Measurements from ENCODE around the gene CDX1.

The CDX1 gene

DNA sequence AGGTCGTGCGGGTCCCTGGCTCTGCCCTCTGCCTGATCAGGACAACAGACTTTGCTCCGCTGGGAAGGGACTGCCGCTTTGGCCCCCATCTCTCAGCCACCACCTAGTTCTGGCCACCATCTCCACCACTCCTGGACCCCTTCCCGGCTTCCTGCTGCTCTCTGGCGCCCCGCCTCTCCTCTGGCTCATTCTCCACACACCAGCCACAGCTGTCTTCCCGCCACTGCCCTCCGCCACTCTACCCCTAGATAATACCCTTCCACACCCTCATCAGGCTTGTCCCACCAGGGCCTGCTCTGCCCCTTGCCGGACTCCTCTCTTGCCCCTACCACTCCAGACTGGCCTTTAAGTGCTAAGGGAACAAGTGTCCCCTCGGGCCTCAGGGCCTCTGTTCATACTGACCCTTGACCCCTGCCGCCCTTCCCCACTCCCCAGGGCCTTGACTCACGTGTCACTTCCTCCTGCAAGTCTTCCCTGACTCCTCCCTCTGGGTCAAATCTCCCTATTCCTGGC, 3.0 kb upstream of the CDX1 start:
- DNase-seq (ENCODE audit: low spot score), result no peak

DNA sequence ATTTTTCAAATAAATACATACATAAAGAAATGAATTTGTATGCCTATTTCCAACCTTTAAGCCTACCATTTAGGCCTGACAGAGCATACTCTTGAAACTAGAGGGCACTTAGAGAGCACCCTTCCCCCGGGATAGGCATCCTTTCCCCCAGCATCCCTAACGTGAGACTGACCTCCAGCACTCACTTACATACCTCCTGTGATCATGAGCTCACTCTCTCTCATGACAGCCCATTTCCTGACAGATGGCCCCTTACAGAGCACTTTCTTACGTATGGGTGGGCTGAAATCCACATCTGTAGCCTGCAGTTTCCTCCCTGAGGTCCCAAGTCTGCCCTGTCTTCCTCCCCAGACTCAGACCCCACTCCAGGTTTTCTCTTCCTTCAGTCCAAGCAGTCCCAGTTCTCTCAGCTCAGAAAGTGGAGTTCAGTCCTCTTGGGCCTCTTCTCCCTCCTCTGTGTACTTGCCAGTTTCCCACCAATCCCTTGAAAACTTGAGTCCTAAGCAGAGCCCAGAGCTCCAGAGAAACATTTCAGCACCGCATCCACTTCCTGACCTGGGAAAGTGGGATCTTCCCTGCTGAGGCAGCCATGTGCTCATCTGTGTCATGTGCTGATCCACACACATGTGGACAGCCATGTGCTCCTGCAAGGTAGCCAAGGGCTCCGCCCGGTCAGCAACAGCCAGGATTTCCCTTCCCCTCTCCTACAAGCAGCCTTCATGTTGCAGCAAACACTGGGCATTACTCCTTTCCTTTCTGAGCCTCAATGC, 2.2 kb upstream of the CDX1 start:
- no peak for DNase-seq (ENCODE audit: low spot score)

DNA sequence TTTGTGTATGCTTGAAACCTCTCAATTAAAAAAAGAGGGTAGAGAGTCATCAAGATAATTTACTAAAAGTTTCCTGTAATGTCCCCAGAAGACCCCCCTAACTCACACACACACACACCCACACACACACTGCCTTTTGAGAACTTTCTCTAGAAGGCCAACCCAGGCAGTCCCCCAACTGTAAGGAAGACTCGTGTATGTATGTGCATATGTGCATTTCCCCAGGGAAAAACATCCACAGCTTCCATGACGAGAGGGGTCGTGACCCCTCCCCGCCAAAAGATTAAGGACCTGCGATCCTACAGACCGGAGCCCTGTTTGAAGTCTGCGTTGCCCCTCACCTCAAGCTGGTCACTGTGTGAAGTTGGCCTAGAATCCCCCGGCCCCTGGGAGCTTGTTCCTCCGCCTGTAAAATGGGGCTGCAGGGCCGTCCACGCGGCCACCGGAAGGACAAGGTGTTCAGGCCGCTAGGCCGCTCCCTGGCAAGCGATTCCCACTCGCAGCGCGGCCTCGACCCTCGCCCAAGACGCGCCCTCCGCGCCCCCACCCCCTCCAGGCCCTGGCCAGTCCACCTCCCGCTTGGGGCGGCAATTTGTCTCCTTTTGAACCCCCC, 435 bp upstream of the CDX1 start:
- no peak for DNase-seq (ENCODE audit: low spot score)

DNA sequence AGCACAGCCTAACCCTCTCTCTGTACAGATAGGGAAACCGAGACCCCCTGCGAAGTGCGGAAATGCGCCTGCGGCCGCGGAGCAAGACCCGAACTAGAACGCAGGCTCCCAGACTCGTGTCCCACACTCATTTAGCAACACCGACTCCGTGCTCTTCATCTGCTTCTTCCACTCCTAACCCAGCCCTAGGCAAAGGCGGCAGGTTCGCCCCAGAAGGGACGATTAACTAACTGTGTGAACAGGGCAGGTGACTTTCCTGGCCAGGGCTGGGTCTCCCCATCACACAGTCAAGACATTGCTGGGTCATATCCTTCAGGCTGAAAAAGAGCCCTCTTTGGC, 903 bp downstream of the CDX1 start:
- no peak for DNase-seq (ENCODE audit: low spot score)

DNA sequence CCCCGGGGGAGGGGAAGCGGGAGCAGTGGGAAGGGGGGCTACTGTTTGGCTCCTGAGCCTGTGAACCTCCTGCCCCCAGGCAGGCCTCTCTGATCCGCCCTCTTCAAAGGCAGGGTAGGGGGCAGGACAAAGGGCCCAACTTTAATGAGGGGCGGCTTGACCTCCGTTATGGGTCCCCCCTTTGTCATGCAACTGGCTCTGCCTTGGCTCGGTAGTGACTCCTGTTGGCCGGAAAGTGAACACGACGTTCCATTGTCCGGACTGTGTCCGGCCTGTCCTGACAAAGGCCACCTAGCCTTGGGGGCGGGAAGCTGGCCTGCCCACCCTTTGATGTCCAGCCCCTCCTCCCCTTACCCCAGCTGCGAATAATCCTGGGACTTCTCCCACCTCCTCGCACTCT, 1.3 kb downstream of the CDX1 start:
- no peak for DNase-seq (ENCODE audit: low spot score)

DNA sequence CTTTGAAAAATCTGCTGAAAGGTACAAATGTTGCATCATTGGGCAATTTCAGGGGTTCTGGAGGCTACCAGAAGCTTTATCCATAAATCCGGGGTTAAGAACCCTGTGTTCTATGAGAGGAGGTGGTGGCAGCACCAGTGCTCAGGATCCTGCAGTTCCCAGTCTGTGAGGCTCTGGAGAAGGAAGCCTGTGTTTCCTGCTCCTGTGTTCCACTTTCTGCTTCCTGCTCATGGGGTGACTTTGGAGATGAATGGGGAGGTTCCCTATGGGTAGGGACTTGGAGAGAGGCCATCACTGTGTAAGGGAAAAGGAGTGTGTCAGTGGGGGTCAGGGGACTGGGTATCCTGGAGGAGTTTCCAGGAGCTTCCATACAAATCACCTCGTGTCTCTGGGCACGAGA, 2.3 kb downstream of the CDX1 start:
- no peak for DNase-seq (ENCODE audit: low spot score)

DNA sequence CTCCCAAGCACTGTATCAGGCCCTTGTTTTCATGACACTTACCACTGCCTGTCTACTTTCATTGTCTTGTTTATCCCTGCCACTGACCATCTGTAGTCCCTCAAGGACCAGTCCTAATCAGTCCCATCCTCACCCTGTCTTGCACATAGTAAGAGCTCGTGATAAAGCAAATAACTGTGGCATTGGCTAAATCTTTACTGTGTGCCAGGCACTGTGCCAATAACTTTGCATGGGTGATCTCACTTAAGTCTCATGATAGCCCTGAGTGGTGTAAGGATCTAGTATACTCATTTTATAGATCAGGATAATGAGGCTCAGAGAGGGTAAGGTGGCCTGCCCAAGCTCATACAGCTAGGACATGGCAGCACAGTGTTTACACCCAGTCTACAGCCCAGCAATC, 5.6 kb downstream of the CDX1 start:
- DNase-seq (ENCODE audit: low spot score), result no peak

DNA sequence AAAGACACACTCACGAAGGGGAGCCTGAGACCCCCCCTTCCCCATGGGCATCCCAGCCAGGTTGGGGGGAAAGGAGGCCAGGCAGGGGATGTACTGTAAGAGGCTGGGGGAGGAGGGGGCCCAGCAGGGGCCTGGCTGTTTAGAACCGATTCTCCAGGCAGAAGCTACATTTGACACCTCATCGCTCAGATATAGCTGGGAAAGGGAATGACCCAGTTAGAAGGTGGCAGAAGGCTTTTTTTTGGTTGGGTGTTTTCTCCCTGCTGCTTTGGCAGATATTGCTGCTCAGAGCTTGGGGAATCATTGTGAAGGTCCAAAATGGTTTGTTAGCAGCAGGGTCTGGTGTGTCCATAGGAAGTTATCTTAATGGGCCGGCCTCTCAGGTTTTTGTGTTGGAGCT, 6.0 kb downstream of the CDX1 start:
- no peak for DNase-seq (ENCODE audit: low spot score)

DNA sequence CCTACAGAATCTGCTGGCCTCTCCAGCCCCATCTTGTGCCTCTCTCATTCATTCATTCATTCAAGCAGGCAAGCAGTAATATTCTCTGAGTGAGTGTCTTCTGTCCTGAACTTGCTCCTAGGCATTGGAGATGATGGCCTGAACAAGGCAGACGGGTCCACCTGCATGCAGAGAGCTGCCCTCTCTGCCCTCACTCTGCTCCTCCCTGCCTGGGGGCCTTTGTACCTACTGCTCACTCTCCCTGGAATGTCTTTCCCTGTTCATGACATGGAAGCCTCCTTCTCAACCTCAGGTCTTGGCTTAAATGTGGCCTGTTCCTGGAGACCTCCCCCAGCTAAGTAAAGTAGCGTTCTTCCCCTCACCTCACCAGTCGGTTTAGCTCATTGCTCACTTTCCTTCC, 6.6 kb downstream of the CDX1 start:
- no peak for DNase-seq (ENCODE audit: low spot score)

DNA sequence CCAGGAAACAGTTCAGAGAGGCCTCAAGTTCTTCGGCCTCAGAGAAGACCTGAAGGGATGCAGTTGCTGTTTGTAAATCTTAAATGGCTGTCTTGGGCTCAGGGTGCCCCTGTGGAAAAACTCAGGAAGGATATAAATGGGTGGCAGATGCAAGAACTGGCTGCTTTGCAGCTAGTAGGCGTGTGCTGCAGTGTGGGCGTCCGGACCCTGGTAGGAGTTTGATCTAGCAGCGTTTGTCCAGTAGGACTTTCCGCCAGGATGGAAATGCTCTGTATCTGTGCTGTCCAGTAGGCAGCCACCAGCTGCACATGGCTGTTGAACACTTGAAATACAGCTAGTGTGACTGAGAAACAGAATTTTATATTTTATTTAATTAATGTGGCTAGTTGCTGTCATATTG, 7.7 kb downstream of the CDX1 start:
- DNase-seq (ENCODE audit: low spot score), result no peak

DNA sequence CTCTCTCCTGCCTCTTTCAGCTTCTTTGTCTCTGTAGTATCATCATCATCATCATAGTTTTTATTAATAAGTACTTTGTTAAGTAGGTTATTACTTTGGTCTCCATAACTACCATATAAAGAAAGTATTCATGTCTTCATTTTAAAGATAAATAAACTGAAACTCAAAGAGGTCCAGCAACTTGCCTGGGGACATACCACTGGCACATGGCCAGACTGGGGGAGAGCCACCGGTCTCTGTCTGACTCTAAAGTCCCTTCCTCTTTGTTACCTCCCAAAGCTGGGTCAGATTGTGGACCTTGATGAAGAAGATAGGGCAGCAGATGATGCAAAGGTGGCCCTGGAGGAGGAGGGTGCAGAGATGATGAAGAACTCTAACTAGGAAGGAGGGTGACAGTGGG, 8.5 kb downstream of the CDX1 start:
- DNase-seq (ENCODE audit: low spot score), result no peak

DNA sequence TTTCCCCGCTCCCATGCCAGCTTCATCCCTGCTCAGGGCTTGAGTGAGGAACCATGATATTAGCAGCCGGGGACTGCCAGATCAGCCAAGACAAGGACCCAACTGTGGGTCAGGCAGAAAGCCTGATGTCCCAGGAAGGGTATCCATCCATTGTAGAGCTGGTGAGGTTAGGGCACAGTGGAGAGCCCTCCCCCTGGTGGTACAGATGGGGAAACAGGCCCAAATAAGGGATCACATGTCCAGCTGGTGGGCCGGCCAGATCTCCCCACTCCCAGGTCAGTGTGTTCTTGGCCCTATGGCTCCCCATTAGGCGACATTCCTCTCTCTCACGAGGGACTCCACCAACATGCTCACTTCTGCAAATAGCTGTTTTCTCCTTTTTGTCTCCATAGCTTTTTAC, 9.0 kb downstream of the CDX1 start:
- no peak for DNase-seq (ENCODE audit: low spot score)

DNA sequence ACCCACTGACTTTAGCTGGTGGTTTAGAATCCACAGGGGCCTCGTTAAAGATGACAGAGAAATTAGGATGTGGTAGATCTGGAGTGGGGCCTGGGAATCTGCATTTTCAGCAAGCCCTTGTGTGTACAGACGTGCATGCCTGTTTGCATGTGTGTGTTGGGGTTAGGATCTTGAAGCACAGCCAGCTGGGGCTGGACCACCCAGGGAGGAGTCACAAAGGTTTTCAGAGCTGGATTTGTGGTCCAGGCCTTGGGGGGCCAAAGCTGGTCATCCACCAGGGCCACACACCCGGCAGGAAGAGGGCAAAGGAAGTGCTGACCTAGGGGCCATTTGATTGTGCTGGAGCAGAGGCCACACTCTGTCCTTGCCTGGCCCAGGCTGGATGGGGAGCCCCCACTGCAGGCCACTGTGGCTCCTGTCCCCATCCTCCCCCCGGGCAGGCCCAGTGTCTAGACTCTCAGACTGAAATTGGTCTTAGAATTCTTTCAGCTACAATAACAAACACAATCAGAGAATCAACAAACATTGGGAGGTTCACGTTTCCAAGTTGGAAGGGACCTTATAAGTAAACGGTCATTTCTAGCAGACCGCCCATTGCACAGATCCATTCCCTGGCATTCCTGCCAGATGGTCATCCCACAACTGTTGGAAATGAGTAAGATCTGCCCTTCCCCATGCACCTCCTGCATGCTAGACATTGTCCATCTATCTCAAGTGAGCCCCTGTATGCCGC, 10.3 kb downstream of the CDX1 start:
- DNase-seq (ENCODE audit: low spot score), result no peak

DNA sequence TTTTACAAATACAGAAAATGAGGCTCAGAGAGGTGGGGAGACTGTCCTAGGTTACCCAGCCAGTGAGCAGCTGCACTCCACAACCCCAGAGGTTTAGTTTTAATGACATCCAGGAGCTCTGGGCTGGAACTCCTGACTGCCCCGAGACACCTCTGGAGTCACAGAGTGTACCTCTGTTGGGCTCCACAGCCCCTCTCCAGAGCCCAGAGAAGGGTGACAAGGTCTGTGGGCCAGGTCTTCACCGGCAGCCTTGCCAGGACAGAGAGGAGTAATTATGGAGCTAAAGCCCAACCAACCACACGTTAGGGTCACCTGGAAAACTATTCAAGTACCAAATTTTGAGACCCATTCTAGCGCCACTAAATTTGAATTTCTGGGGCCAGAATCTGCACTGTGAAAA, 11.1 kb downstream of the CDX1 start:
- no peak for DNase-seq (ENCODE audit: low spot score)

DNA sequence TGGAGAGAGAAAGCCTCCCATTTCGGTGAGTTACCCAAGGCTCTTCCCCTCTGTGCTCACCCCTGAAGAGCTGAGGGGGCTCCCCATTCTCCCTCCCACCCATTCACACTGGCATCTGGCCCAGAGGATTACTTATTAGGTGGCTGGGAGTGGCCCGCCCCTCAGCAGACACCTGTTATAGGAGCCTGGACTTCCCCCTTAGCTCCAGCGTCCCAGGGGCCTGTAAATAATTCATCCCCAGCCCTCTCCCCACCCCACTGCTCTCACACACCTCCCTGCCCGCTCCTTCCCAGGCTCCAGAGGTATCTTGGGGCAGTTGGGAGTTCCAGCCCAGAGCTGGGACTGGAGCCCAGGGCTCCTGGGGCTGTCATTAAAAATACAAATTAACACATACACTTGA, 11.7 kb downstream of the CDX1 start:
- no peak for DNase-seq (ENCODE audit: low spot score)

DNA sequence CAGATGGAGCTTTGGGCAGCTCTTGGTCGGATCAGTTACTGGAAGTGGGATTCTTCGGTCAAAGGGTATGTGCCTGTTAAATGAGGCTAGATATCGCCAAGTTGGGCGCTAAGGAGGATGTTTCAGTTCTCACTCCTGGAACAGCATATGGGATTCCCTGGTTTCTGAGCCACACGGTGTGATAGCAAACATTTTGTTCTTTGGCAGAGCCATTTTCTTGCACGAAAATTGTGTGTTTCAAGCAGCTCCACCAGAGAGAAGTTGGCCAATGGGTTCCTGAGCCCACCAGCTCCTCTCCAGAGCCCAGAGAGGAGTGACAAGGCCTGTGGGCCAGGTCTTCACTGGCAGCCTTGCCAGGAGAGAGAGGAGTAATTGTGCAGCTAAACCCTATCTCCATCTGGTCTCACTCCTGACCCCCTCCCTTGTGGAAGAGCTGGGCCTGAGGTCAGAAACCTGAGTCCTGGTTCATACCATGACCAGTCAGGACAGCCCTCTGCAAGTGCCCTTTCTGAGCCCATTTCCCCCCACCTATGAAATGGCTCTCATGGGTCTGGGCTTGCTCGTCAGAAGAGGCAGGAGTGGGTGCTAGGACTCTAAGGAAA, 12.5 kb downstream of the CDX1 start:
- DNase-seq (ENCODE audit: low spot score), result no peak

DNA sequence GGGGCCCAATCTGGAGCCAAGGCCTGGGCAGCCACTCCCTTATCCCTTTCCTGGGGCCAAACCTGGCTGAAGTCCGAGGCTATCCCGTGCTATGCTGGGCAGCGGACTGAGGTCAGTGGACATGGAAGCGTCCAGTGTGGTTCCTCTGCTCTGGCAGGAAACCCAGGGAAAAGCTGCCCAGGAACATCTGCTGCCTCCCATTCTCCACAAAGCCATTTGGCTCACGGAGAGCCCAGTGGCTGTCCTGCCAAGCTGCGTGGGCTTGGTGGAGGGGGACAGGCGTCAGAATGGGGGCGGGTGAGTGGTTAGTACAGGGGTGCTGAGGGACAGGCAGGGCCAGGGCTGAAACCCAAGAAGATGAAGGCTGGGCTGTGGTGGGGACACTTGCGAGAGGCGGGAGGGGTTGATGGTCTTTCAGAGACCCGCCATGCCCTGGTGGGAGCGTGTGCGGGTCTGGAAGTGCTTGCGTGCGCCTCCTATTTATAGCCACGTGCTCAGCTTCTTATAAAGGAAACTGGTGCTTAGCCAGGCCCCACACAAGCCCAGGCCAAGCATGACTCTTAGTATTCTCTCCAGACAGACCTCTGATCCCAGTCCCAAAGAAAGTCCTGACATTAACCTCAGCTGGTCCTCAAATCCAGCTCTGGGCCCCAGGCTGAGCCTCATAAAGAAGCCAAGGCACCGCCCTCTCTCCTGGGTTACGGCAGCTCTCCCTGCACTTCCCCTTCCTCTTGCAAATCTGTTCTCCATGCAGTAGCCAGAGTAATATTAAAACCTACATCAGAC, 13.9 kb downstream of the CDX1 start:
- DNase-seq (ENCODE audit: low spot score), result no peak

DNA sequence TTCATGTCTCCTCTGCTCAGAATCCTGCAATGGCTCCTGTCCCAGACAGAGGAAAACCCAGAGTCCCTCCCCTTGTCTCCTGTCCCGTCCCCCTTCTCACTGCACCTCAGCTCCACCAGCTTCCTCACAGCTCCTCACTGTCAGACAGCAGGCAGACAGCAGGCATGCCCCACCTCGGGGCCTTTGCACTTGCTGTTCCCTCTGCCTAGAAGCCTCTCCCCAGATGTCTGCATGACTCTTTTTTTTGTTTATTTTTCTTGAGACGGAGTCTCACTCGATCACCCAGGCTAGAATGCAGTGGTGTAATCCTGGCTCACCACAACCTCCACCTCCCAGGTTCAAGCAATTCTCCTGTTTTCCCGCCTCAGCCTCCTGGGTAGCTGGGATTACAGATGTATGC, 14.4 kb downstream of the CDX1 start:
- DNase-seq (ENCODE audit: low spot score), result no peak

DNA sequence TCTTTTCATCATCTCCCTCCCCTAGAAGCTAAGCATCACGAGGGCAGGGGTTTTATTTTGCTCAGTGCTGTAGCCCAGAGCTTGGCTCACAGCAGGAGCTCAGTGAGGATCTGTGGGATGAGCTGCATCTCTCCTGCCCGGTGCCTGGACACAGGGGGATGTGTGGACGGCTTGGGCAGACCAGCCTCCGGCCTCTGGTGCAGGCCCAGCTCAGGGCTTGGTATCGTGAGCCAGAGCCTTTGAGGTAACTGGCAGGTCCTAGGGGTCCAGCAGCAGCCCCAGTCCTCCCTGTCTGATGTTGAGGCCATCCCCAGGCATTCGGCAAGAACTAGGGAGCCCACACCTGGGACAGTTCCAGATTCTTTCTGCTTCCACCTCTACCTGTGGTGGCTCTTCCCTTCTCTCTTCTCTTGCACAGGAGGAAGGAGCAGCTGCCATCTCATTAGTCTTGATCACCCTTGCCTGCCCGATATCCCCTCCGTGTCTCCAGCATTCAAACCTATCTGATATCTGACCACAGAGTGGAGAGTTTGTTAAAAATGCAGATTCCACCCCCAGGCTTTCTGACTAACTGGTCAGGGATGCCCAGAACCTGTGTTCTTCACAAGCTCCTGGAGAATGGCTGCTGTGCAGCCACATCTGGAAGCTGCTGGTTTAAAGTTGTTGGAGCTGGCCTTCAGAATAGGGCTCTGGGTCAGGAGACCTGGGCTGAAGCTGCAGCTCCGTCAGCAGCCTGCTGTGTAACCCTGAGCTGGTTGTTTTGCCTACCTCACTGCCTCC, 15.4 kb downstream of the CDX1 start:
- no peak for DNase-seq (ENCODE audit: low spot score)

DNA sequence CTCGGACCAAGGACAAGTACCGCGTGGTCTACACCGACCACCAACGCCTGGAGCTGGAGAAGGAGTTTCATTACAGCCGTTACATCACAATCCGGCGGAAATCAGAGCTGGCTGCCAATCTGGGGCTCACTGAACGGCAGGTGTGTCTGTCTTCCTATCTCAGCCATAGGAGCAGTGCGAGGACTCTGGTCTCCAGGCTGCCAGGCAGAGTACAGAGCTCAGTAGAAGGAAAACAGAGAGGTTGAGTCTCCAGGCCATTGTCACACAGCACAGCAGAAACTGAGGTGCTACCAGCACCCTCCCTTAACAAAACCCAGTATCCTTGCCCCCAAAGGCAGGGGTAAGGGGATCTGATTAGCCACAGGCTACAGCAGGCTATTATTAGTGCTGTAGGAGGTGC, 16.2 kb downstream of the CDX1 start:
- no peak for DNase-seq (ENCODE audit: low spot score)

DNA sequence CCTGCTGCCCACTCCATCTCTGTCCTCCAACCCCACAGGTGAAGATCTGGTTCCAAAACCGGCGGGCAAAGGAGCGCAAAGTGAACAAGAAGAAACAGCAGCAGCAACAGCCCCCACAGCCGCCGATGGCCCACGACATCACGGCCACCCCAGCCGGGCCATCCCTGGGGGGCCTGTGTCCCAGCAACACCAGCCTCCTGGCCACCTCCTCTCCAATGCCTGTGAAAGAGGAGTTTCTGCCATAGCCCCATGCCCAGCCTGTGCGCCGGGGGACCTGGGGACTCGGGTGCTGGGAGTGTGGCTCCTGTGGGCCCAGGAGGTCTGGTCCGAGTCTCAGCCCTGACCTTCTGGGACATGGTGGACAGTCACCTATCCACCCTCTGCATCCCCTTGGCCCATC, 16.9 kb downstream of the CDX1 start:
- no peak for DNase-seq (ENCODE audit: low spot score)

Data from CD4-positive, alpha-beta T cell treated with Interleukin-2 at 100 ng/mL for 4 hours (primary cell).